ENCODE data around the gene DDX10. TPM values are rescaled to one million over a fixed set of nuclear protein-coding genes. Genes with fewer than 3 reads are reported as not detected.

The DDX10 gene
- total and polyA plus RNA-seq, 12 donors: 10.6 to 141 (median 22.6) TPM

- no peaks in the 10 kb centered on the region for H3K36me3 ChIP-seq (replicated peaks in 1 of 2)
- peaks cover 7 to 29% of the 10 kb centered on the region in 2 donors for H3K4me1 ChIP-seq (replicated peaks in 1 of 2)
- no peak overlapping the region for H3K27ac ChIP-seq
- no peak overlapping the region for H3K4me3 ChIP-seq
- H3K27me3 ChIP-seq: no peaks in the 10 kb centered on the region
- H3K9me3 ChIP-seq (replicated peaks in 1 of 3): no peaks in the 10 kb centered on the region
- WGBS, 4 donors: 21 to 46% (median 38%) methylated on average over 1 of the region's 1 CpG
- no peak for TF ChIP-seq CTCF (IDR thresholded peaks at IDR 0.05)
- TF ChIP-seq POLR2A (IDR thresholded peaks at IDR 0.05): no peak
- no peak for DNase-seq
- intact Hi-C loops (cut with DNase I): no loop called here
These were observed 239.6 kb downstream of the DDX10 start for GRCh38 chr11:108904480-108904879.

DNA sequence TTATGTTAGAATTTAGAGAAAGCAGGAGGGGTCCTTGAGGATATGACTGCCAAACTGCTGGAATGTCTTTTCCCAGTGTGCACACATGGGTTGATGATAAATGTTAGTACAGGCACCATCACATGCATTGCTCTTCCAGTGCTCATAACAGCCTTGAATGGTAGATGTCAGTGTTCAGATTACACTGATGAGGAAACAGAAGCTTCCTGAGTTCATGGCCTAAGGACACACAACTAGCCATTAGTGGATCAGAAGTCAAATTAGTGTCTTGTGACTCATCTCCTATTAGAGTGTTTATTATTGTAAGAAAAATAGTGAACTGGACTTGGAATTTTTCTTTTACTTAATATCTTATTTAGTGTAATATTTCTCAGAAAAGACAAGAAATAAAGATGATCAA lies 241.5 kb downstream of the DDX10 start:
- Histone ChIP-seq H3K4me3 (no peak overlapping the region), H3K9me3 (replicated peaks in 1 of 3) (no peaks in the 10 kb centered on the region), H3K36me3 (replicated peaks in 1 of 2) (no peaks in the 10 kb centered on the region), H3K27me3 (no peaks in the 10 kb centered on the region), H3K4me1 (replicated peaks in 1 of 2) (peaks cover 12 to 33% of the 10 kb centered on the region in 2 donors), H3K27ac (peak overlapping the region in 3 of 5 donors; percentile 33 to 49 (median 38))
- intact Hi-C loops (cut with DNase I): no loop called here
- peak in 3 of 7 donors; percentile 13 to 30 (median 26) for DNase-seq
- no peak for TF ChIP-seq POLR2A (IDR thresholded peaks at IDR 0.05)
- TF ChIP-seq CTCF (IDR thresholded peaks at IDR 0.05): no peak

DNA sequence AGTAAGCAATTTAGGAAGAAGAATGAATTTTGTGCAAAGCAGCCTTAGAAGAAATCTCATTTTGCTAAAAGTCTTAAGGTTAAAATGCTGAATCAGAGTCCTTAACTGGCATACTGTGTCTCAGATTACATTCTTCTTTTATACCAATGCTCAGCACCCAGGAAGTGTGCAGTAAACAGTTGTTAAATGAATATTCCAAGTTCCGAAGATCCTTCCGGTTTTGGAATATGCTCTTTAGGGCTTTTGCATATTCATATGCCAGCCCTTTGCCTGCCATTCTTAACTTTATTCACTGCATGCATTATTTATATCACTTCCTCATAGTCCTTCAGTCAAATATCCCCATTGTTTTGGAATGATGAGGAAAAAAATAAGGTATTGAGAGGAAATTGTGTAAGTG lies 242.0 kb downstream of the DDX10 start:
- peak overlapping the region in 3 of 5 donors; percentile 33 to 49 (median 38) for H3K27ac ChIP-seq

DNA sequence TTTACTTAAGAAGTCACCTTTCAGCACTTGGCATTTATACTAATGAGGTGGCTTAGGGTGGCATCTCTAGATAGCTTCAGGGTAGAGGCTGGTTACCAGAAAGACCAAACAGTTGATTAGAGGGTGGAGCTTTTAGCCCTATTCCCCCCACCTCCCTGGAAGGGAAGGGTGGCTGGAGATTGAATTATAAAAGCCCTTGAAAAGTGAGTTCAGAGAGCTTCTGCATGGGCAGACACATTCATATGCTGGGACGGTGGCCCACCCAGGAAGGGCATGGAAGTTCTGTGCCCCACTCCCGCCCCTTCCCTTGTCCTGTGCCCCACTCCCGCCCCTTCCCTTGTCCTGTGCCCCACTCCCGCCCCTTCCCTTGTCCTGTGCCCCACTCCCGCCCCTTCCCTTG lies 244.2 kb downstream of the DDX10 start:
- no peaks in the 10 kb centered on the region for H3K27me3 ChIP-seq

More for the DNA sequence above, 242.0 kb downstream of the DDX10 start:
- Histone ChIP-seq H3K9me3 (replicated peaks in 1 of 3) (no peaks in the 10 kb centered on the region), H3K4me3 (no peak overlapping the region), H3K36me3 (replicated peaks in 1 of 2) (no peaks in the 10 kb centered on the region), H3K27me3 (no peaks in the 10 kb centered on the region), H3K4me1 (replicated peaks in 1 of 2) (peaks cover 12 to 33% of the 10 kb centered on the region in 2 donors)
- WGBS, 4 donors: 35 to 51% (median 38%) methylated on average over 2 of the region's 2 CpGs
- intact Hi-C loops (cut with DNase I): no loop called here
- no peak for TF ChIP-seq CTCF (IDR thresholded peaks at IDR 0.05)
- TF ChIP-seq POLR2A (IDR thresholded peaks at IDR 0.05): no peak
- no peak for DNase-seq

More for the DNA sequence above, 244.2 kb downstream of the DDX10 start:
- 93 to 100% (median 96%) methylated on average over 4 to 5 of the region's 5 CpGs for whole genome bisulfite sequencing, 4 donors
- Histone ChIP-seq H3K9me3 (replicated peaks in 1 of 3) (no peaks in the 10 kb centered on the region), H3K27ac (peak overlapping the region in 1 of 5 donors; percentile 12), H3K4me1 (replicated peaks in 1 of 2) (peaks cover 12 to 30% of the 10 kb centered on the region in 2 donors), H3K36me3 (replicated peaks in 1 of 2) (no peaks in the 10 kb centered on the region), H3K4me3 (no peak overlapping the region)
- no peak for TF ChIP-seq POLR2A (IDR thresholded peaks at IDR 0.05)
- no peak for TF ChIP-seq CTCF (IDR thresholded peaks at IDR 0.05)
- no peak for DNase-seq
- intact Hi-C loops (cut with DNase I): no loop called here

Measured in adrenal gland (tissue), 12 donors.